Measurements from ENCODE around the gene RPS6KA2. TPM values are rescaled to one million over a fixed set of nuclear protein-coding genes. Genes with fewer than 3 reads are reported as not detected.

RPS6KA2 gene
- polyA plus RNA-seq, 1 donor = 12.5 TPM

GRCh38 chr6:166459906-166460305, 167.1 kb downstream of the RPS6KA2 start:
- Histone ChIP-seq H3K36me3 (ENCODE audit: control insufficient read depth, insufficient read depth, low read length) (no peaks in the 10 kb centered on the region), H3K4me3 (ENCODE audit: low read length) (no peak overlapping the region), H3K4me1 (ENCODE audit: control insufficient read depth, insufficient read depth, low read length) (no peaks in the 10 kb centered on the region), H3K27me3 (ENCODE audit: control insufficient read depth, insufficient read depth, low read length) (no peaks in the 10 kb centered on the region), H3K9me3 (ENCODE audit: control insufficient read depth, low read depth, low read length) (peaks cover 2% of the 10 kb centered on the region), H3K27ac (ENCODE audit: low read length) (no peak overlapping the region)
- no peak for DNase-seq
- no CpG with 5 or more reads among the region's 10 CpGs for WGBS (ENCODE audit: insufficient coverage, low lambda C conversion rate)

- no peak for DNase-seq
- H3K4me3 ChIP-seq (ENCODE audit: low read length) = no peak overlapping the region
- WGBS (ENCODE audit: insufficient coverage, low lambda C conversion rate) = no CpG with 5 or more reads among the region's 8 CpGs
- peaks cover 2% of the 10 kb centered on the region for H3K9me3 ChIP-seq (ENCODE audit: control insufficient read depth, low read depth, low read length)
- H3K27me3 ChIP-seq (ENCODE audit: control insufficient read depth, insufficient read depth, low read length) = no peaks in the 10 kb centered on the region
- no peaks in the 10 kb centered on the region for H3K36me3 ChIP-seq (ENCODE audit: control insufficient read depth, insufficient read depth, low read length)
- H3K27ac ChIP-seq (ENCODE audit: low read length) = no peak overlapping the region
- no peaks in the 10 kb centered on the region for H3K4me1 ChIP-seq (ENCODE audit: control insufficient read depth, insufficient read depth, low read length)
These were observed 167.8 kb downstream of the RPS6KA2 start for GRCh38 chr6:166459272-166459671.

- no peak for DNase-seq
- Histone ChIP-seq H3K4me1 (ENCODE audit: control insufficient read depth, insufficient read depth, low read length) (no peaks in the 10 kb centered on the region), H3K27me3 (ENCODE audit: control insufficient read depth, insufficient read depth, low read length) (no peaks in the 10 kb centered on the region), H3K4me3 (ENCODE audit: low read length) (no peak overlapping the region), H3K9me3 (ENCODE audit: control insufficient read depth, low read depth, low read length) (peaks cover 2% of the 10 kb centered on the region), H3K27ac (ENCODE audit: low read length) (no peak overlapping the region), H3K36me3 (ENCODE audit: control insufficient read depth, insufficient read depth, low read length) (no peaks in the 10 kb centered on the region)
- WGBS (ENCODE audit: insufficient coverage, low lambda C conversion rate) = 86% methylated on average over 1 of the region's 6 CpGs
These were observed 170.5 kb downstream of the RPS6KA2 start for GRCh38 chr6:166456395-166457156.

GRCh38 chr6:166454692-166455515, 172.1 kb downstream of the RPS6KA2 start:
- no peak for DNase-seq
- Histone ChIP-seq H3K36me3 (ENCODE audit: control insufficient read depth, insufficient read depth, low read length) (peaks cover 3% of the 10 kb centered on the region), H3K27ac (ENCODE audit: low read length) (no peak overlapping the region), H3K4me3 (ENCODE audit: low read length) (no peak overlapping the region), H3K9me3 (ENCODE audit: control insufficient read depth, low read depth, low read length) (peaks cover 2% of the 10 kb centered on the region), H3K4me1 (ENCODE audit: control insufficient read depth, insufficient read depth, low read length) (no peaks in the 10 kb centered on the region), H3K27me3 (ENCODE audit: control insufficient read depth, insufficient read depth, low read length) (no peaks in the 10 kb centered on the region)
- 100% methylated on average over 2 of the region's 25 CpGs for WGBS (ENCODE audit: insufficient coverage, low lambda C conversion rate)

- DNase-seq = no peak
- Histone ChIP-seq H3K9me3 (ENCODE audit: control insufficient read depth, low read depth, low read length) (peaks cover 2% of the 10 kb centered on the region), H3K27ac (ENCODE audit: low read length) (no peak overlapping the region), H3K4me1 (ENCODE audit: control insufficient read depth, insufficient read depth, low read length) (no peaks in the 10 kb centered on the region), H3K36me3 (ENCODE audit: control insufficient read depth, insufficient read depth, low read length) (peaks cover 3% of the 10 kb centered on the region), H3K27me3 (ENCODE audit: control insufficient read depth, insufficient read depth, low read length) (no peaks in the 10 kb centered on the region), H3K4me3 (ENCODE audit: low read length) (no peak overlapping the region)
- 95% methylated on average over 3 of the region's 7 CpGs for WGBS (ENCODE audit: insufficient coverage, low lambda C conversion rate)
These were observed 173.4 kb downstream of the RPS6KA2 start for GRCh38 chr6:166453651-166454050.

- H3K27ac ChIP-seq (ENCODE audit: low read length) = no peak overlapping the region
- no peaks in the 10 kb centered on the region for H3K27me3 ChIP-seq (ENCODE audit: control insufficient read depth, insufficient read depth, low read length)
- H3K9me3 ChIP-seq (ENCODE audit: control insufficient read depth, low read depth, low read length) = peaks cover 2% of the 10 kb centered on the region
- H3K4me3 ChIP-seq (ENCODE audit: low read length) = no peak overlapping the region
- H3K36me3 ChIP-seq (ENCODE audit: control insufficient read depth, insufficient read depth, low read length) = peaks cover 5% of the 10 kb centered on the region
- H3K4me1 ChIP-seq (ENCODE audit: control insufficient read depth, insufficient read depth, low read length) = no peaks in the 10 kb centered on the region
- WGBS (ENCODE audit: insufficient coverage, low lambda C conversion rate) = no CpG with 5 or more reads among the region's 5 CpGs
- DNase-seq = no peak
These were observed 176.7 kb downstream of the RPS6KA2 start for GRCh38 chr6:166450167-166450873.

DNA sequence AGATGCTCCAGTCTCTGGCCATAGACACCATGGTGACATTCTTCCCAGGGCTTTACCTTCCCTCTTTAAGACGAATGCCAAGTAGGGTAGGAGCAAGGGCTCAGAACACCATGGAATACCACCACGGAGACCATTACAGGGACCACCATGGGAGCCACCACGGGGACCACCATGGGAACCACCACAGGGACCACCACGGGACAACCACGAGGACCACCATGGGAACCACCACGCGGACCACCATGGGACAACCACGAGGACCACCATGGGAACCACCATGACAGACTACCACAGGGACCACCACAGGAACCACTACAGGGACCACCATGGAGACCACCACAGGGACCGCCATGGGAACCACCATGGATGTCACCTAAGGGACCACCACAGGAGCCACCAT, 177.4 kb downstream of the RPS6KA2 start:
- no peaks in the 10 kb centered on the region for H3K9me3 ChIP-seq (ENCODE audit: control insufficient read depth, low read depth, low read length)
- DNase-seq = no peak

GRCh38 chr6:166449036-166449435, 178.0 kb downstream of the RPS6KA2 start:
- Histone ChIP-seq H3K27me3 (ENCODE audit: control insufficient read depth, insufficient read depth, low read length) (no peaks in the 10 kb centered on the region), H3K36me3 (ENCODE audit: control insufficient read depth, insufficient read depth, low read length) (peaks cover 5% of the 10 kb centered on the region), H3K4me3 (ENCODE audit: low read length) (no peak overlapping the region), H3K9me3 (ENCODE audit: control insufficient read depth, low read depth, low read length) (no peaks in the 10 kb centered on the region), H3K27ac (ENCODE audit: low read length) (no peak overlapping the region), H3K4me1 (ENCODE audit: control insufficient read depth, insufficient read depth, low read length) (no peaks in the 10 kb centered on the region)
- no CpG with 5 or more reads among the region's 7 CpGs for WGBS (ENCODE audit: insufficient coverage, low lambda C conversion rate)
- no peak for DNase-seq

More for the DNA sequence above, 177.4 kb downstream of the RPS6KA2 start:
- H3K27me3 ChIP-seq (ENCODE audit: control insufficient read depth, insufficient read depth, low read length) = no peaks in the 10 kb centered on the region
- H3K4me3 ChIP-seq (ENCODE audit: low read length) = no peak overlapping the region
- no CpG with 5 or more reads among the region's 9 CpGs for WGBS (ENCODE audit: insufficient coverage, low lambda C conversion rate)
- H3K36me3 ChIP-seq (ENCODE audit: control insufficient read depth, insufficient read depth, low read length) = peaks cover 5% of the 10 kb centered on the region
- no peak overlapping the region for H3K27ac ChIP-seq (ENCODE audit: low read length)
- no peaks in the 10 kb centered on the region for H3K4me1 ChIP-seq (ENCODE audit: control insufficient read depth, insufficient read depth, low read length)

- no peaks in the 10 kb centered on the region for H3K4me1 ChIP-seq (ENCODE audit: control insufficient read depth, insufficient read depth, low read length)
- no peak for DNase-seq
- H3K9me3 ChIP-seq (ENCODE audit: control insufficient read depth, low read depth, low read length) = no peaks in the 10 kb centered on the region
- peaks cover 5% of the 10 kb centered on the region for H3K36me3 ChIP-seq (ENCODE audit: control insufficient read depth, insufficient read depth, low read length)
- H3K27me3 ChIP-seq (ENCODE audit: control insufficient read depth, insufficient read depth, low read length) = no peaks in the 10 kb centered on the region
- no peak overlapping the region for H3K4me3 ChIP-seq (ENCODE audit: low read length)
- no peak overlapping the region for H3K27ac ChIP-seq (ENCODE audit: low read length)
- WGBS (ENCODE audit: insufficient coverage, low lambda C conversion rate) = no CpG with 5 or more reads among the region's 13 CpGs
These were observed 178.6 kb downstream of the RPS6KA2 start for GRCh38 chr6:166448432-166448831.

GRCh38 chr6:166446567-166447065, 180.4 kb downstream of the RPS6KA2 start:
- no peak overlapping the region for H3K27ac ChIP-seq (ENCODE audit: low read length)
- H3K9me3 ChIP-seq (ENCODE audit: control insufficient read depth, low read depth, low read length) = no peaks in the 10 kb centered on the region
- H3K4me1 ChIP-seq (ENCODE audit: control insufficient read depth, insufficient read depth, low read length) = no peaks in the 10 kb centered on the region
- no peaks in the 10 kb centered on the region for H3K27me3 ChIP-seq (ENCODE audit: control insufficient read depth, insufficient read depth, low read length)
- H3K4me3 ChIP-seq (ENCODE audit: low read length) = no peak overlapping the region
- DNase-seq = peak in 1 of 2 donors; percentile 9
- no CpG with 5 or more reads among the region's 11 CpGs for WGBS (ENCODE audit: insufficient coverage, low lambda C conversion rate)
- peaks cover 5% of the 10 kb centered on the region for H3K36me3 ChIP-seq (ENCODE audit: control insufficient read depth, insufficient read depth, low read length)
